SK-N-SH (cell line): ENCODE data around the gene ABCG4. TPM values are rescaled to one million over a fixed set of nuclear protein-coding genes. Genes with fewer than 3 reads are reported as not detected.
A peak's percentile ranks its signal among the peaks of the same experiment; 100 is the strongest.

Experiments used
- CTCF ChIA-PET: fragments of 300-600, 350-600 bp; formaldehyde crosslinking; extraction: SDS; loops from one replicate; lab custom pipeline; 2021; lab: Yijun Ruan, JAX
- POLR2A ChIA-PET: fragments of 350-600 bp; sonication (Branson Sonifier 250); formaldehyde crosslinking; extraction: SDS; loops from one replicate; lab custom pipeline; 2020; ENCODE audit warnings: antibody characterized with exemption, inconsistent platforms; lab: Yijun Ruan, JAX
- DNase-seq: peaks from one replicate; pipeline ENCODE4 v3.0.0; 2012
- H2AFZ ChIP-seq: fragments of 200-600 bp; sonication (generic); 2 replicates; pipeline ENCODE4 v1.8.1; 2016; ENCODE audit warnings: antibody characterized with exemption, mild to moderate bottlenecking, low read depth
- H3F3A ChIP-seq: fragments of 200-600 bp; sonication (generic); replicated peaks from 2 replicates; pipeline ENCODE3; 2016; ENCODE audit warnings: antibody characterized with exemption, mild to moderate bottlenecking; ENCODE audit not compliant: insufficient read depth
- H3K27ac ChIP-seq, 2 experiments: fragments of 200-500 bp in 1 of 2; fragments of 200-600 bp in 1 of 2; sonication (Bioruptor generic) in 1 of 2; sonication (generic), shearing (Covaris generic) in 1 of 2; 2 replicates each; pipeline versions ENCODE4 v1.5.1 to v1.6.1; 2014 to 2016; ENCODE audit warnings: low read depth in 2 of 2, inconsistent platforms in 1 of 2, low read length in 1 of 2, mild to moderate bottlenecking in 1 of 2, mixed read lengths in 1 of 2
- H3K27me3 ChIP-seq: fragments of 200-600 bp; sonication (generic), shearing (Covaris generic); 2 replicates; pipeline ENCODE4 v1.6.1; 2016; ENCODE audit warnings: mixed run types; ENCODE audit not compliant: insufficient read depth
- H3K36me3 ChIP-seq, 2 experiments: fragments of 200-500 bp in 1 of 2; fragments of 200-600 bp in 1 of 2; sonication (Bioruptor generic) in 1 of 2; sonication (generic) in 1 of 2; replicated peaks in 1 of 2; 2 replicates each; pipeline versions ENCODE3 to v1.5.1; 2014 to 2016; ENCODE audit warnings: low read length in 1 of 2, mild to moderate bottlenecking in 1 of 2; ENCODE audit not compliant: insufficient read depth in 2 of 2, control insufficient read depth in 1 of 2
- H3K4me1 ChIP-seq, 2 experiments: fragments of 200-500 bp in 1 of 2; fragments of 200-600 bp in 1 of 2; sonication (Bioruptor generic) in 1 of 2; sonication (generic), shearing (Covaris generic) in 1 of 2; 2 replicates each; pipeline versions ENCODE4 v1.5.1 to v1.6.1; 2014 to 2016; ENCODE audit warnings: low read depth in 1 of 2, low read length in 1 of 2, mixed run types in 1 of 2; ENCODE audit not compliant: insufficient read depth in 2 of 2, control insufficient read depth in 1 of 2
- H3K4me2 ChIP-seq: fragments of 200-600 bp; sonication (generic), shearing (Covaris generic); 2 replicates; pipeline ENCODE4 v1.6.1; 2017; ENCODE audit warnings: mixed run types
- H3K4me3 ChIP-seq, 2 experiments: fragments of 200-500 bp in 1 of 2; fragments of 200-600 bp in 1 of 2; sonication (Bioruptor generic) in 1 of 2; sonication (generic), shearing (Covaris generic) in 1 of 2; 2 replicates each; pipeline versions ENCODE4 v1.5.1 to v1.8.1; 2014 to 2016; ENCODE audit warnings: low read depth in 2 of 2, inconsistent platforms in 1 of 2, low read length in 1 of 2, mild to moderate bottlenecking in 1 of 2, mixed read lengths in 1 of 2, moderate library complexity in 1 of 2
- H3K79me2 ChIP-seq: fragments of 200-600 bp; sonication (generic); 2 replicates; pipeline ENCODE4 v1.8.1; 2017; ENCODE audit warnings: mild to moderate bottlenecking; ENCODE audit not compliant: insufficient read depth
- H3K9ac ChIP-seq: fragments of 200-600 bp; sonication (generic); 2 replicates; pipeline ENCODE4 v1.6.1; 2017; ENCODE audit warnings: mixed run types
- H3K9me2 ChIP-seq: fragments of 200-600 bp; sonication (generic); 2 replicates; pipeline ENCODE4 v1.6.1; 2017; ENCODE audit warnings: mixed run types
- H3K9me3 ChIP-seq: fragments of 200-600 bp; sonication (generic); 2 replicates; pipeline ENCODE4 v1.6.1; 2017; ENCODE audit warnings: mixed run types, mild to moderate bottlenecking, moderate library complexity
- H4K20me1 ChIP-seq: fragments of 200-600 bp; sonication (generic); 2 replicates; pipeline ENCODE4 v1.6.1; 2017; ENCODE audit warnings: mild to moderate bottlenecking, mixed run types; ENCODE audit not compliant: insufficient read depth
- CHD2 ChIP-seq: fragments of 150-350 bp; IDR thresholded peaks from 2 replicates; pipeline ENCODE4 v1.6.1; 2018; ENCODE audit warnings: low read length; ENCODE audit not compliant: partially characterized antibody
- FOSL2 ChIP-seq: IDR thresholded peaks from 2 replicates; pipeline ENCODE4 v1.4.0; 2012; ENCODE audit warnings: low read depth, mild to moderate bottlenecking, moderate library complexity, borderline replicate concordance
- MXI1 ChIP-seq: IDR thresholded peaks from 2 replicates; pipeline ENCODE4 v1.6.1; 2012; ENCODE audit warnings: mild to moderate bottlenecking, low read depth, low read length, improper control_type of control experiment
- RAD21 ChIP-seq: IDR thresholded peaks from 2 replicates; pipeline ENCODE4 v1.6.1; 2012; ENCODE audit warnings: mild to moderate bottlenecking, low read length
- RCOR1 ChIP-seq: fragments of 150-350 bp; IDR thresholded peaks from 2 replicates; pipeline ENCODE4 v1.6.1; 2017; ENCODE audit warnings: antibody characterized with exemption, low read length
- SIN3A ChIP-seq: IDR thresholded peaks from 2 replicates; pipeline ENCODE4 v1.6.1; 2012; ENCODE audit warnings: low read depth, mild to moderate bottlenecking, low read length, moderate library complexity, borderline replicate concordance
- SMC3 ChIP-seq: IDR thresholded peaks from 2 replicates; pipeline ENCODE4 v1.6.1; 2012; ENCODE audit warnings: low read depth, low read length, improper control_type of control experiment
- YY1 ChIP-seq: IDR thresholded peaks from 2 replicates; pipeline ENCODE4 v1.4.0; 2012; ENCODE audit warnings: low read depth, mild to moderate bottlenecking
- WGBS: methylation state at CpG from one replicate; pipeline ENCODE4 v1.1.6; 2017; ENCODE audit warnings: low lambda C conversion rate; 5-methylcytosine and 5-hydroxymethylcytosine counted together
- polyA plus RNA-seq, 3 experiments: library from polyadenylated mRNA; depleted of rRNA; stranded (reverse); fragments of >200 nt; gene quantifications; 2 replicates each; pipeline ENCODE4 v1.2.3, GENCODE V29; 2012
- TF ChIP-seq, protein P1 (sequence below): fragments of 200-600 bp; sonication (generic); IDR thresholded peaks from 2 replicates; pipeline ENCODE4 v1.6.1; 2017; ENCODE audit warnings: antibody characterized with exemption, mild to moderate bottlenecking, moderate library complexity
- TF ChIP-seq, protein P2 (sequence below): IDR thresholded peaks from 2 replicates; pipeline ENCODE4 v1.4.0; 2012; ENCODE audit warnings: low read depth, borderline replicate concordance
- TF ChIP-seq, protein P3 (sequence below): IDR thresholded peaks from 2 replicates; pipeline ENCODE4 v1.4.0; 2012; ENCODE audit warnings: low read depth
- TF ChIP-seq, protein P4 (sequence below): fragments of 150-350 bp; IDR thresholded peaks from 2 replicates; pipeline ENCODE4 v1.6.1; 2016; ENCODE audit warnings: mild to moderate bottlenecking, low read depth, low read length

ABCG4 gene
- polyA plus RNA-seq, 1 of the 3 experiments (the other 2 are of a cell fraction): 0.72 TPM

DNA sequence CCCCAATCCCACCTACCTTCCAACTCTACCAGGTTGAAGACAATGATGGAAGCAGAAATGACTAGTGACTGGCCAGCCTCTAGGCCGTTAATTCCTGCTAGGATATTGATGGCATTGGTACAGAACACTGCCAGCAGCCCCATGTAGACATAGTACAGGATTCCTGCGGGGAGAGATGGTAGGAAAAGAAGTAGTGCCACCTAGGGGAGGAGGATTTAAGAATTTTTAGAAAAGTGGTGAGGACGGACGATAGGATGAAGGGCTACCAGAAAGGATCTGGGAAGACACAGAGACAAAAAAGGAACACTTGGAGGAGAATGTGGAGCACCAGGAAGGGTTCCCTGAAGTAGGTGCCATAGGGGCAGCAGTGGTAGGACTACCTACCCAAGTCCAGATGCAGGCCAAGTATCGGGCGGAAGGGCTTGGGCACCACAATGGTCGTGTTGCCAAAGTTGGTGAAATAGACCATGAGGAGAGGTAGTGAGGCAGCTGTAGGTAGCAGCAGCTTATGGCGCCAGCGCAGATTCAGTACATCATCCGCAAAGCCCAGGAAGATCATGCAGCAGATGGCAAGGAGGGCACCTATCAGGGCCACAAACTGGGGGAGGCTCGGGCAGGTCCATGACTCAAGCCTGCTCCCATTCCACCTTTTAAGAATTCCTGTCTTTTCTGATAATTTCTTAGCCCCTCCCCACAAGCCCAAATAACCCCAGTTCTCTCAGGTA, 48.4 kb upstream of the ABCG4 start:
- H3K4me3 ChIP-seq: peak overlapping the region; percentile 80 to 90
- H3K27me3 ChIP-seq: no peaks in the 10 kb centered on the region
- peak overlapping the region; percentile 93 to 97; a peak in 3 of 4 replicates for H3K27ac ChIP-seq
- peaks cover 13 to 18% of the 10 kb centered on the region in 2 experiments; a peak in 3 of 4 replicates for H3K4me1 ChIP-seq
- H2AFZ ChIP-seq: peak overlapping the region; percentile 77; the same call in 1 of the 2 replicates
- H3K9me3 ChIP-seq: no peaks in the 10 kb centered on the region
- DNase-seq: peak; percentile 53
- TF ChIP-seq, protein P1, sequence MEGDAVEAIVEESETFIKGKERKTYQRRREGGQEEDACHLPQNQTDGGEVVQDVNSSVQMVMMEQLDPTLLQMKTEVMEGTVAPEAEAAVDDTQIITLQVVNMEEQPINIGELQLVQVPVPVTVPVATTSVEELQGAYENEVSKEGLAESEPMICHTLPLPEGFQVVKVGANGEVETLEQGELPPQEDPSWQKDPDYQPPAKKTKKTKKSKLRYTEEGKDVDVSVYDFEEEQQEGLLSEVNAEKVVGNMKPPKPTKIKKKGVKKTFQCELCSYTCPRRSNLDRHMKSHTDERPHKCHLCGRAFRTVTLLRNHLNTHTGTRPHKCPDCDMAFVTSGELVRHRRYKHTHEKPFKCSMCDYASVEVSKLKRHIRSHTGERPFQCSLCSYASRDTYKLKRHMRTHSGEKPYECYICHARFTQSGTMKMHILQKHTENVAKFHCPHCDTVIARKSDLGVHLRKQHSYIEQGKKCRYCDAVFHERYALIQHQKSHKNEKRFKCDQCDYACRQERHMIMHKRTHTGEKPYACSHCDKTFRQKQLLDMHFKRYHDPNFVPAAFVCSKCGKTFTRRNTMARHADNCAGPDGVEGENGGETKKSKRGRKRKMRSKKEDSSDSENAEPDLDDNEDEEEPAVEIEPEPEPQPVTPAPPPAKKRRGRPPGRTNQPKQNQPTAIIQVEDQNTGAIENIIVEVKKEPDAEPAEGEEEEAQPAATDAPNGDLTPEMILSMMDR: peak; percentile 69
- TF ChIP-seq SIN3A (0 out of 2 replicates have a peak, but pooled peaks have one; percentile 47), CHD2 (no peak), SMC3 (peak; percentile 30; the same call in 1 of the 2 replicates), RCOR1 (0 out of 2 replicates have a peak, but pooled peaks have one; percentile 10), FOSL2 (no peak), RAD21 (peak; percentile 63), YY1 (no peak), MXI1 (peak; percentile 60; the same call in 1 of the 2 replicates)
- TF ChIP-seq, protein P2, sequence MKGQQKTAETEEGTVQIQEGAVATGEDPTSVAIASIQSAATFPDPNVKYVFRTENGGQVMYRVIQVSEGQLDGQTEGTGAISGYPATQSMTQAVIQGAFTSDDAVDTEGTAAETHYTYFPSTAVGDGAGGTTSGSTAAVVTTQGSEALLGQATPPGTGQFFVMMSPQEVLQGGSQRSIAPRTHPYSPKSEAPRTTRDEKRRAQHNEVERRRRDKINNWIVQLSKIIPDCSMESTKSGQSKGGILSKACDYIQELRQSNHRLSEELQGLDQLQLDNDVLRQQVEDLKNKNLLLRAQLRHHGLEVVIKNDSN: no peak
- TF ChIP-seq, protein P3, sequence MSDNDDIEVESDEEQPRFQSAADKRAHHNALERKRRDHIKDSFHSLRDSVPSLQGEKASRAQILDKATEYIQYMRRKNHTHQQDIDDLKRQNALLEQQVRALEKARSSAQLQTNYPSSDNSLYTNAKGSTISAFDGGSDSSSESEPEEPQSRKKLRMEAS: 0 out of 2 replicates have a peak, but pooled peaks have one; percentile 46
- TF ChIP-seq, protein P4, sequence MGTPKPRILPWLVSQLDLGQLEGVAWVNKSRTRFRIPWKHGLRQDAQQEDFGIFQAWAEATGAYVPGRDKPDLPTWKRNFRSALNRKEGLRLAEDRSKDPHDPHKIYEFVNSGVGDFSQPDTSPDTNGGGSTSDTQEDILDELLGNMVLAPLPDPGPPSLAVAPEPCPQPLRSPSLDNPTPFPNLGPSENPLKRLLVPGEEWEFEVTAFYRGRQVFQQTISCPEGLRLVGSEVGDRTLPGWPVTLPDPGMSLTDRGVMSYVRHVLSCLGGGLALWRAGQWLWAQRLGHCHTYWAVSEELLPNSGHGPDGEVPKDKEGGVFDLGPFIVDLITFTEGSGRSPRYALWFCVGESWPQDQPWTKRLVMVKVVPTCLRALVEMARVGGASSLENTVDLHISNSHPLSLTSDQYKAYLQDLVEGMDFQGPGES: no peak
- peaks cover 16 to 26% of the 10 kb centered on the region in 2 experiments for H3K36me3 ChIP-seq
- POLR2A ChIA-PET: no interaction called here
- no peaks in the 10 kb centered on the region for H3K9me2 ChIP-seq
- WGBS: 13% methylated on average over 11 of the region's 11 CpGs
- H3K9ac ChIP-seq: peak overlapping the region; percentile 78
- no peaks in the 10 kb centered on the region for H4K20me1 ChIP-seq
- peaks cover 37% of the 10 kb centered on the region for H3K79me2 ChIP-seq
- CTCF ChIA-PET: interaction anchor here (0.7 to 1.1 kb wide), 4 partner anchors 33 to 81 kb away, joined by 3 to 4 read pairs (median 3); partner anchors contain the start of gene VPS11
- H3F3A ChIP-seq: peaks cover 44% of the 10 kb centered on the region
- peak overlapping the region; percentile 98 for H3K4me2 ChIP-seq
